ENCODE measurements around the gene ARF1.
A peak's percentile ranks its signal among the peaks of the same experiment; 100 is the strongest.

ARF1 gene

GRCh38 chr1:228139931-228140723, 57.6 kb downstream of the ARF1 start, which contains the start of gene GUK1:
Gene GUK1, plus strand, starts transcription at chr1:228140279. Its CDS starts 24 bp downstream, at chr1:228140303.
- Histone ChIP-seq H3K27ac (ENCODE audit: extremely low read depth, low read depth, low read length) (peak within 1 kb of the TSS; percentile 75), H3K4me1 (ENCODE audit: control insufficient read depth, insufficient read depth, low read length) (peaks cover 13% of the 10 kb centered on the region), H3K4me3 (ENCODE audit: low read depth, low read length) (peak within 1 kb of the TSS; percentile 90), H3K36me3 (ENCODE audit: control insufficient read depth in 2 of 2, insufficient read depth in 1 of 2, low read length in 2 of 2) (peaks cover 0 to 15% of the 10 kb centered on the region in 2 experiments; a peak in 1 of 3 replicates), H3K9me3 (ENCODE audit: control insufficient read depth, insufficient read depth, low read depth, low read length) (no peaks in the 10 kb centered on the region)
- POLR2A ChIA-PET, result interaction anchor here (0.8 to 2.2 kb wide), 11 partner anchors 9 to 346 kb away, joined by 3 to 38 read pairs (median 4); partner anchors contain the start of genes IBA57, MRPL55 and RNF187
- CTCF ChIA-PET, result interaction anchor here (0.6 to 2.2 kb wide), 5 partner anchors 9 to 673 kb away, joined by 3 to 12 read pairs (median 3); no protein-coding TSS in a partner anchor
- TF ChIP-seq ZNF629 (tag by site-specific recombination; IDR thresholded peaks at IDR 0.05) (peak; percentile 100), ZNF76 (tag by site-specific recombination; IDR thresholded peaks at IDR 0.05; ENCODE audit: borderline replicate concordance, low read depth) (peak; percentile 75; the same call in 1 of the 2 replicates), ZNF157 (tag by site-specific recombination; IDR thresholded peaks at IDR 0.05) (no peak), ZNF274 (IDR thresholded peaks at IDR 0.05; ENCODE audit: low read length) (no peak), ZNF274 (tag by site-specific recombination; IDR thresholded peaks at IDR 0.05; ENCODE audit: borderline replicate concordance) (no peak), ZNF837 (tag by site-specific recombination; IDR thresholded peaks at IDR 0.05) (no peak), ZNF114 (tag by site-specific recombination; IDR thresholded peaks at IDR 0.05) (no peak), ZNF660 (tag by site-specific recombination; IDR thresholded peaks at IDR 0.05) (no peak; the same call in 1 of the 2 replicates), ZNF48 (tag by site-specific recombination; IDR thresholded peaks at IDR 0.05) (no peak), ZBTB26 (tag by site-specific recombination; optimal IDR thresholded peaks at IDR 0.05) (peak; percentile 97), ZNF561 (tag by site-specific recombination; IDR thresholded peaks at IDR 0.05; ENCODE audit: borderline replicate concordance) (peak; percentile 95), ZNF37A (tag by site-specific recombination; IDR thresholded peaks at IDR 0.05) (no peak), ZSCAN16 (tag by site-specific recombination; IDR thresholded peaks at IDR 0.05) (peak; percentile 45; the same call in 1 of the 2 replicates), ZNF24 (tag by site-specific recombination; IDR thresholded peaks at IDR 0.05) (peak; percentile 18), HOXA7 (CRISPR knock-in tag; IDR thresholded peaks at IDR 0.05; ENCODE audit: borderline replicate concordance) (no peak), ZNF747 (tag by site-specific recombination; IDR thresholded peaks at IDR 0.05) (no peak), ZNF140 (tag by site-specific recombination; IDR thresholded peaks at IDR 0.05) (no peak), ZNF596 (tag by site-specific recombination; IDR thresholded peaks at IDR 0.05) (no peak), ZXDB (tag by site-specific recombination; IDR thresholded peaks at IDR 0.05) (peak; percentile 94), SP2 (tag by site-specific recombination; IDR thresholded peaks at IDR 0.05) (peak; percentile 100), ZSCAN23 (tag by site-specific recombination; IDR thresholded peaks at IDR 0.05) (no peak), ZNF391 (tag by site-specific recombination; IDR thresholded peaks at IDR 0.05; ENCODE audit: borderline replicate concordance, low read depth) (peak; percentile 85; the same call in 1 of the 2 replicates), ZNF624 (tag by site-specific recombination; IDR thresholded peaks at IDR 0.05) (no peak), ZNF701 (tag by site-specific recombination; IDR thresholded peaks at IDR 0.05) (no peak), PRDM10 (tag by site-specific recombination; IDR thresholded peaks at IDR 0.05) (peak; percentile 74), ZNF670 (tag by site-specific recombination; IDR thresholded peaks at IDR 0.05; ENCODE audit: low read depth) (no peak), ZNF324 (tag by site-specific recombination; IDR thresholded peaks at IDR 0.05) (peak; percentile 63), ZNF132 (tag by site-specific recombination; IDR thresholded peaks at IDR 0.05; ENCODE audit: borderline replicate concordance) (no peak), RBAK (tag by site-specific recombination; IDR thresholded peaks at IDR 0.05) (no peak), SETDB1 (IDR thresholded peaks at IDR 0.05; ENCODE audit: insufficient read length, low read length) (no peak), ZNF354C (tag by site-specific recombination; IDR thresholded peaks at IDR 0.05; ENCODE audit: borderline replicate concordance, low read depth) (no peak)
- TF ChIP-seq, protein P1, sequence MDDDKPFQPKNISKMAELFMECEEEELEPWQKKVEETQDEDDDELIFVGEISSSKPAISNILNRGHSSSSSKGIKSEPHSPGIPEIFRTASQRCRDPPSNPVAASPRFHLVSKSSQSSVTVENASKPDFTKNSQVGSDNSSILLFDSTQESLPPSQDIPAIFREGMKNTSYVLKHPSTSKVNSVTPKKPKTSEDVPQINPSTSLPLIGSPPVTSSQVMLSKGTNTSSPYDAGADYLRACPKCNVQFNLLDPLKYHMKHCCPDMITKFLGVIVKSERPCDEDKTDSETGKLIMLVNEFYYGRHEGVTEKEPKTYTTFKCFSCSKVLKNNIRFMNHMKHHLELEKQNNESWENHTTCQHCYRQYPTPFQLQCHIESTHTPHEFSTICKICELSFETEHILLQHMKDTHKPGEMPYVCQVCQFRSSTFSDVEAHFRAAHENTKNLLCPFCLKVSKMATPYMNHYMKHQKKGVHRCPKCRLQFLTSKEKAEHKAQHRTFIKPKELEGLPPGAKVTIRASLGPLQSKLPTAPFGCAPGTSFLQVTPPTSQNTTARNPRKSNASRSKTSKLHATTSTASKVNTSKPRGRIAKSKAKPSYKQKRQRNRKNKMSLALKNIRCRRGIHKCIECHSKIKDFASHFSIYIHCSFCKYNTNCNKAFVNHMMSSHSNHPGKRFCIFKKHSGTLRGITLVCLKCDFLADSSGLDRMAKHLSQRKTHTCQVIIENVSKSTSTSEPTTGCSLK (tag by site-specific recombination; IDR thresholded peaks at IDR 0.05), result no peak

Measured in HEK293 (cell line).